HG02642 (cell line): ENCODE results near the gene EIF1AD.
"Not testable (repeated sequence)": the region's sequence is repeated elsewhere in the genome, so short reads cannot be mapped to it uniquely, and the experiment has no call there.

Experiments
- ATAC-seq: cut with Tn5 transposase; IDR thresholded peaks from one replicate; pipeline ENCODE4 v1.9.1; 2021; ENCODE audit warnings: mild to moderate bottlenecking; ENCODE audit not compliant: unreplicated experiment, poor library complexity

EIF1AD gene

GRCh38 chr11:66022401-66023185 lies 20.6 kb upstream of the EIF1AD start:
- ATAC-seq: no peak

- ATAC-seq: no peak
These were observed 18.8 kb upstream of the EIF1AD start for GRCh38 chr11:66020618-66021357.

DNA sequence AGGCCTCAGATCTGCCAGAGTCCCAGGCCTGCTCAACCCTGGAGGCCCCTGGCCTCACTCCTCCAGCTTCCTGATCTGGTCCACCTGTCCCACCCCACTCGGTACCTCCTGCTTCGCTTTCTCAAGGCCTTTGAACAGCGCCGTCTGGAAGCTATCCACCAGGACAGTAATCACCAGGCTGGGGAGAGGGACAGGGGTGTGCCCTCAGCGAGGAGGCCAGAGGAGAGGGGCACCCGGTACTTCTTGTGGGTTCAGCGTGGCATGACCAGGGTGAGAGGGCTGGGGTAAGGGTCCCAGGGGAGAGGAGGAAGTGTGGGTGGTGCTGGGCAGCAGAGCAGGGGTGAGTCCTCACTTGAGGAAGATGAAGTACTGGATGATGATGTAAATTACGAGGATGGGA lies 18.3 kb upstream of the EIF1AD start:
- no peak for ATAC-seq

DNA sequence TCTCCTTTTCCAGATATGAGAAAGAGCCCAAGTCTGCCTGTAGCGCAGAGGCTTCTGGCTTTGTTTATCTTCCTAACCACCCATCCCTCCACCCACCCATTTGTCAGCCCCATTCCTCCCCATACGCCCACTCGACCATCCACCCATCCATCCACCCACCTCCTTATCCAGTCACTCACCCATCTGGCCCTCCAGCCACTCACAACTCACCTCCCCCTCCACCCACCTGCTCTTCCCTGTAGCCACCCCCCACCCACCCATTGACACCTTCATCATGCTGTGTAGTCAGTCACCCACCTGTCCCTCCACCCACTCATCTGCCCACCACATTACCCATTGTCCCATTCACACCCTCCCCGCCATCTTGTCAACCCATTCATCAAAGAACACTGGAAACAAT lies 15.4 kb upstream of the EIF1AD start:
- no peak for ATAC-seq

- no peak for ATAC-seq
These were observed 14.8 kb upstream of the EIF1AD start for GRCh38 chr11:66016793-66017177.

- no peak for ATAC-seq
These were observed 14.2 kb upstream of the EIF1AD start for GRCh38 chr11:66015936-66016792.

DNA sequence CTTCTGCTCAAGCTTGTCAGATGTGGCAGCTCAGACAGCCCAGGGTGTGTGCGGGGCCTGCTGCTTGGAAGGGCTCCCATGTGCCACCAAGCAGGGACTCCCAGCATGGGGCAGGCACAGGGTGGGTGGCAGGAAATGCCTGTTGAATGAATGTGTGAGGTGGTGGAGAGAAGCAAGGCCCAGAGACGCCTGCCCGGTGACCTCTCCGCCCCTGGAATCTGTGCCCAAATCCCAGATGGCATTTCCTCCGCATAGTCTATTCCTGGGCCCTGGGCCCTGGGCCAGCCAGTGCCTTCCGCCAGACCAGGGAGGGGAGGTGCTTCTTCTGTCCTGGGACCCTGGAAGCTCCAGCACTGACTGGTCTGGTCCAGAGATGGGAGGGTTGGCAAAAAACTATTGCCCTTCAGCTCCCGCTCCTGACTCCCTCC lies 13.5 kb upstream of the EIF1AD start:
- ATAC-seq: no peak

GRCh38 chr11:66014804-66015453 lies 13.0 kb upstream of the EIF1AD start:
- ATAC-seq: no peak

GRCh38 chr11:66013762-66014100 lies 11.8 kb upstream of the EIF1AD start:
- ATAC-seq: no peak

DNA sequence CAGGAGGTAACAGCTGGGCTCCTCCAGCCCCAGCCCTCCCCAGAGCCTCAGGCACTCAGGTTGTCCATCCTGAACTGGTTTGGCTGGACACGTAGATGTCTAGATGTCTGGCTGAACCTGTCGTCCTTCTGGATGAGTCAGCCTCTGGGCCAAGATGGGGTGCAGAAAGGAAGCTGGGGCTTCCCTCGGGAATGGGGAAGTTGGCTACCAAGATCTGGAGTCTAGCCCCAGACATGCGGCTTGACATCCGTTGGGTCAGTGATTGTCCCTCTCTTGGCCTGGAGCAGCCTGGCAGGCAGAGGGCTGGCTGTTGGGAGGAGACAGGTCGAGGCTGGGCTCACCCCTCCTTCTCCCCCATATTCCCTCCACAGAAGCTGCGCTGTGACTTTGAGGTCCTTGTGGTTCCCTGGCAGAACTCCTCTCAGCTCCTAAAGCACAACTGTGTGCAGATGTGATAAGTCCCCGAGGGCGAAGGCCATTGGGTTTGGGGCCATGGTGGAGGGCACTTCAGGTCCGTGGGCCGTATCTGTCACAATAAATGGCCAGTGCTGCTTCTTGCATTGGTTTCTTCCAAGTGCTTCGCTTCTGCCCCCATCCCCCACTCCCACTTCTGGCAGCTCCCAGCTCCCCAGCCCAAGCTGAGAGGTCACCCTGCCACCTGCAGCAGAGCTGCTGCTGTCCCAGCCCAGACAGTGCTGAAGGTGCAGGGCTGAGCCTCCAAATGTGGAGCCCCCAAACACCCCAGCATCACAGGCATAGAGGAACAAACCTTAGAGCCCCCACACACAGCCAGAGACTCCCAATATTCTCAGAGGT lies 11.2 kb upstream of the EIF1AD start:
- ATAC-seq: no peak

DNA sequence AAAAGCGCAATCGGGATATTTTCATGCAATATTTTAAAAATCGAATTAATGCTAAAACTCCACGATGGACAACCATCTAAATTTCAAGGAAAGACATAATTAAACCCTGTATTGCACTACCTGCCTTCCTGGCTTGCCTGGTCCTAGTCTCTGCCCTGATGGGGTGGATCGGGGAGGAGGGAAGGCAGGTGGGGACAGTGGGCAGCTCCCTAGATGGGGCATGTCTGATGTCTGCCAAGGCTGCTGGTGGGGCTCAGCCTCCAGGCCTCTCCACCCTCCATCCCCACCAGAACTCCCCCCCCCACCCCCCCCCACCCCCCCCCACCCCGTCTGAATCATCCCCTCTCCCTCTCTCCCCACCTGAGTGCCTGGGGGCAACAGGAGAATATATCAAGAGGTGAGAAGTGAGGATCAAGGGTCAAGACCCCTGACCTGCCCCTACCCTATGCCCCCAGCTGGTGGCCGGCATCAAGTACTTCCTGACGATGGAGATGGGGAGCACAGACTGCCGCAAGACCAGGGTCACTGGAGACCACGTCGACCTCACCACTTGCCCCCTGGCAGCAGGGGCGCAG lies 10.5 kb upstream of the EIF1AD start:
- ATAC-seq: no peak

DNA sequence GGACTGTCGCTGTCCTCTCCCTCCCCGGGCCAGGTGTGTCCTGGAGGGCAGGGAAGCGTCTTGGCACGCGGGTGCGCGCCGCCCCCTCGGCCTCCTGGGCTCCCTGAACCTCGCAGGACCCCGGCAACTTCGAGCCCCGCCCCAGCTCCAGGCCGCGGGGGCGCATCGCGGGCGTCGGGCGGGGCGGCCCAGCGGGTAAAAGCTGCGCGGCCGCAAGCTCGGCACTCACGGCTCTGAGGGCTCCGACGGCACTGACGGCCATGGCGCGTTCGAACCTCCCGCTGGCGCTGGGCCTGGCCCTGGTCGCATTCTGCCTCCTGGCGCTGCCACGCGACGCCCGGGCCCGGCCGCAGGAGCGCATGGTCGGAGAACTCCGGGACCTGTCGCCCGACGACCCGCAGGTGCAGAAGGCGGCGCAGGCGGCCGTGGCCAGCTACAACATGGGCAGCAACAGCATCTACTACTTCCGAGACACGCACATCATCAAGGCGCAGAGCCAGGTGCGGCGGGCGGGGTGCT lies 9.9 kb upstream of the EIF1AD start, which contains the start of gene CST6:
Gene CST6 (plus strand): TSS at position 224 of the 519 bp plus-strand sequence. CDS start 37 bp downstream, at position 261.
- no peak for ATAC-seq

DNA sequence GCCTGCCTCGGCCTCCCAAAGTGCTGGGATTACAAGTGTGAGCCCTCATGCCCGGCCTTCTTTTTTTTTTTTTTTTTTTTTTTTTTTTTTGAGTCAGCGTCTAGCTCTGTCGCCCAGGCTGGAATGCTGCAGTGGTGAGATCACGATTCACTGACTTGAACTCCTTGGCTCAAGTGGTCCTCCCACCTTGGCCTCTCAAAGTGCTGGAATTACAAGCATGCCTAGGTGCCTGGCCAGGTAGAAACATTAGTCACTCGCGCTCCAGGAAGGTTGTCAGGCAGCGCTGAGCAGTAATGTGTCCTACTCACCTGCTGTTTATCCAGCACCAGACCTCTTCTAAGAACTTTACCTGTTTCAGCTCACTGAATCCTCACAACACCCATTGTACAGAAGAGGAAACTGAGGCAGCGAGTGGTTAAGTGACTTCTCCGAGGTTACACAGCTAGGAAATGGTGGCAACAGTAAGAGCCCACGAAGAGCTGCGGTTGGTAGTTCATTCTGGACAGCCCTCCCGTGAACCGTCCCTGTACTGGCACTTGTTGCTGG lies 9.4 kb upstream of the EIF1AD start:
- no peak for ATAC-seq

DNA sequence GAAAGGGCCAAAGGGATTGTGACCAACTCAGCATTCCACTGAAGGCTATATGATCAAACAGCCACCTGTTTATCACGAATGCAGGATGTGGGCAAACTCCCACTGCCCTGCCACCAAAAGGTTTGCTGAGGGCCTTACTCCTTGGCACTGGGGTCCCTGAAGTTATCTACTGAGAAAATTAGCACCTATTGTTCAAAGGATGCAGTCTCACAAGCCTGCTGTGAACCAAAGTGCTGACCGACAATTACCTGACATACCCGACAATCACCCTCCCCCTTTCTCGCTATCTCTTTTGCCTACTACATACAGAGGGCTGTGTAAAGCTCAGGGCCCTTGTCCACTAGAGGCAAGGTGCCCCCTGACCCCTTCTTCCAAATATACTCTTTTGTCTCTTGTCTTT lies 8.1 kb upstream of the EIF1AD start:
- ATAC-seq: not testable (repeated sequence)

DNA sequence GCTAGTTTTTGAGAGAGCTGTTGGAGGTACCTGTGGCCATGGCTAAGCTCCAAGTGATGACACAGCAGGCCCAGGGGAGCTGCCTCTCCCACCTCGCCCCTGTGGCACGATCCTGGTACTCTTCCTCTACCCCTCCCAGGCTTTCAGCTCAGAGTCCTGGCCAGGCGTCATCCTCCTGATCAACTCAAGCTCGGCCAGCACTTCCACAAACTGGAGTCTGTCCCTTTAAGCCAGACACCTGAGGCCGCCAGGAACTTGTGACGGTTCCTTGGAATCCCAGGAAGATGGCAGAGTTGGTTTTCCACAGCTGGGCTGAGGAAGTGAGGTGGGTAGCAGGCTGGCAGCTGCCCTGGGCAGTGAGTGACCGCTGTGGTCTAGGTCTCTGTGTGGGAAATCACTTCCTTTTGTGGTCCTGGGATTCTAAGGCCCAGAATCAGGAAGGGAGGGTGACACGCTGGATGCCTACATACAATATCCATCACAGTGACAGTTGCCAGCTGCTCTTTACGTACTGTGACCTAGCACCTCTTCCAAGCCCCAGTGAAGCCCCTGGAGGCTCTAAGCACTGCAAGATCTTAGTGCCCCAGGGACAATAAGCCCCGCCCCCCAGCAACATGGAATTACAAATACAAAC lies 6.6 kb upstream of the EIF1AD start:
- no peak for ATAC-seq

DNA sequence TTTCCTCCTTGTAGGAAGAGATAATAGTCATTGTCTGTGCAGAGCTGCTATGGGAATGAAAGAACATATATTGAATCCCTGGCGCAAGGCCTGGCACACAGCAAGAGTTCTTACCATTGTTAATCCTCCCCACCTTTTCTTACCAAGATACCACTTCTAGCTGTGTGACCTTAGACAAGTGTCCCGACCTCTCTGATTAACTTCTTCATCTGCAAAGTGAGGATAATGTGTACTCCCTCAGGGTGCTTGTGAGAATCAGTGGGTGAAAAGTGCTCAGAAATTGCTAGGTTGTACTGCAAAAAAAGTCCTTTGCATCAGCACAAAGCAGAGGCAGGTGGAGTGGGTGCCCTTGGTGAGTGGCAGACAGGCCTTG lies 6.1 kb upstream of the EIF1AD start:
- no peak for ATAC-seq

GRCh38 chr11:66007201-66007634 lies 5.3 kb upstream of the EIF1AD start:
- ATAC-seq: no peak

DNA sequence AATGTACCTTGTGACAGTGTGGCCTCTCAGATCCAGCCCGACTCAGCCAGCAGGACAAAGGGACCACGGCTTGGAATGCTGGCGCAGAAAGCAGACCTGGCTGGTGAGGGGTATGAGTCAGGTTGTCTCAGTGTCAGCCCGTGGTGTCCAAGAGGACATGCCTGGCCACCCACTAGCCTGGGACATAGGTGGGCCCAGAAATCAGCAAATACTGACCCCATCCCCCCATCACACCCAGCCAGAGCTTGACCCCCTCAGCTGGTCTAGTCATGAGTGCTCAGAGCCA lies 4.9 kb upstream of the EIF1AD start:
- ATAC-seq: no peak
